ENCODE results near the gene TYW3. TPM values are rescaled to one million over a fixed set of nuclear protein-coding genes. Genes with fewer than 3 reads are reported as not detected.
"Not testable (repeated sequence)": the region's sequence is repeated elsewhere in the genome, so short reads cannot be mapped to it uniquely, and the experiment has no call there.

Gene TYW3
- total RNA-seq, 2 donors from 2014 or later: 14.8 to 18.9 TPM

DNA sequence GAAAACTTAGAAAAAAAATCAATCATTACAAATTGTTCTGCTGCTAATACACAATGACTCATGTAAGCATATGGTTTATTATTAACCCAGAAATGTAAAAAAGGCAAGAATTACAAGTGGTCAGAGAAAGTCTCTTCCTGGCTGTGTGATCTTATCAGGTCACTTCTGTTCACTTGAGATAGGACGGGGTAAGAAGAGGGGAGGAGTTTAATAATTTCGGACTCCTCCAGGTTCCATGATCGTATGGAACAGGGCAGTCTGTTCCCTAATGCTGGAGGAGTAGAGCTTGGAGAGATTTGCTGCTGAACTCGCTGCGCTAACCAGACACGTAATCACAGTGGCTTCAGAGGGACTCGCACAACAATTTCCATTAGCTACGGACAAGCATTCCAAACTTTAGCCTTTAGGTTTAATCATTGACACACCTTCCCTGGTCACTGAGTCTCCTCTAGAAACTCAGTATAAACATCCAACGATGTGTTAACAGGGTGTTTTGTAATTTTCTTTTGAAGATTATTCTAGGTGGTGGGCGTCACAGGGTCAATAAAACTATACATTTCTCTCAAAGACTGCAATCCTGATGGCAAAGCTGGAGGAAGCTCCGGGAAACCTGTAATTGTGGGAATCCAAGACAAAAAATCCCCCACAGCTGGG lies 1.4 kb upstream of the TYW3 start:
- H3K9me3 Mint-ChIP-seq: peaks cover 11% of the 10 kb centered on the region
- Histone ChIP-seq H3K27ac (ENCODE audit: low read depth, low read length) (no peak overlapping the region), H3K9me3 (ENCODE audit: control insufficient read depth, low read length) (peaks cover 4% of the 10 kb centered on the region), H3K4me1 (ENCODE audit: control insufficient read depth, insufficient read depth, low read length) (peaks cover 2% of the 10 kb centered on the region), H3K27me3 (ENCODE audit: control insufficient read depth, insufficient read depth, low read length, poor library complexity, severe bottlenecking) (no peaks in the 10 kb centered on the region), H3K36me3 (ENCODE audit: control insufficient read depth, insufficient read depth, low read length) (peaks cover 9% of the 10 kb centered on the region), H3K9ac (ENCODE audit: extremely low read depth, low read length, poor library complexity, severe bottlenecking) (no peak overlapping the region), H3K4me3 (ENCODE audit: low read length) (peak overlapping the region; percentile 35)
- H3K4me3 Mint-ChIP-seq: no peak overlapping the region
- H3K4me1 Mint-ChIP-seq: peaks cover 16% of the 10 kb centered on the region
- WGBS, 2 experiments (ENCODE audit: insufficient coverage in 1 of 2, insufficient read length in 1 of 2): 86 to 96% methylated on average over 4 to 11 of the region's 11 CpGs
- DNase-seq: no peak
- TF ChIP-seq, protein P1, sequence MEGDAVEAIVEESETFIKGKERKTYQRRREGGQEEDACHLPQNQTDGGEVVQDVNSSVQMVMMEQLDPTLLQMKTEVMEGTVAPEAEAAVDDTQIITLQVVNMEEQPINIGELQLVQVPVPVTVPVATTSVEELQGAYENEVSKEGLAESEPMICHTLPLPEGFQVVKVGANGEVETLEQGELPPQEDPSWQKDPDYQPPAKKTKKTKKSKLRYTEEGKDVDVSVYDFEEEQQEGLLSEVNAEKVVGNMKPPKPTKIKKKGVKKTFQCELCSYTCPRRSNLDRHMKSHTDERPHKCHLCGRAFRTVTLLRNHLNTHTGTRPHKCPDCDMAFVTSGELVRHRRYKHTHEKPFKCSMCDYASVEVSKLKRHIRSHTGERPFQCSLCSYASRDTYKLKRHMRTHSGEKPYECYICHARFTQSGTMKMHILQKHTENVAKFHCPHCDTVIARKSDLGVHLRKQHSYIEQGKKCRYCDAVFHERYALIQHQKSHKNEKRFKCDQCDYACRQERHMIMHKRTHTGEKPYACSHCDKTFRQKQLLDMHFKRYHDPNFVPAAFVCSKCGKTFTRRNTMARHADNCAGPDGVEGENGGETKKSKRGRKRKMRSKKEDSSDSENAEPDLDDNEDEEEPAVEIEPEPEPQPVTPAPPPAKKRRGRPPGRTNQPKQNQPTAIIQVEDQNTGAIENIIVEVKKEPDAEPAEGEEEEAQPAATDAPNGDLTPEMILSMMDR (conservative IDR thresholded peaks at IDR 0.05): no peak
- peaks cover 2% of the 10 kb centered on the region for H3K27me3 Mint-ChIP-seq (ENCODE audit: insufficient read depth)
- H3K27ac Mint-ChIP-seq: no peak overlapping the region
- H3K36me3 Mint-ChIP-seq (ENCODE audit: low read depth): peaks cover 10% of the 10 kb centered on the region

DNA sequence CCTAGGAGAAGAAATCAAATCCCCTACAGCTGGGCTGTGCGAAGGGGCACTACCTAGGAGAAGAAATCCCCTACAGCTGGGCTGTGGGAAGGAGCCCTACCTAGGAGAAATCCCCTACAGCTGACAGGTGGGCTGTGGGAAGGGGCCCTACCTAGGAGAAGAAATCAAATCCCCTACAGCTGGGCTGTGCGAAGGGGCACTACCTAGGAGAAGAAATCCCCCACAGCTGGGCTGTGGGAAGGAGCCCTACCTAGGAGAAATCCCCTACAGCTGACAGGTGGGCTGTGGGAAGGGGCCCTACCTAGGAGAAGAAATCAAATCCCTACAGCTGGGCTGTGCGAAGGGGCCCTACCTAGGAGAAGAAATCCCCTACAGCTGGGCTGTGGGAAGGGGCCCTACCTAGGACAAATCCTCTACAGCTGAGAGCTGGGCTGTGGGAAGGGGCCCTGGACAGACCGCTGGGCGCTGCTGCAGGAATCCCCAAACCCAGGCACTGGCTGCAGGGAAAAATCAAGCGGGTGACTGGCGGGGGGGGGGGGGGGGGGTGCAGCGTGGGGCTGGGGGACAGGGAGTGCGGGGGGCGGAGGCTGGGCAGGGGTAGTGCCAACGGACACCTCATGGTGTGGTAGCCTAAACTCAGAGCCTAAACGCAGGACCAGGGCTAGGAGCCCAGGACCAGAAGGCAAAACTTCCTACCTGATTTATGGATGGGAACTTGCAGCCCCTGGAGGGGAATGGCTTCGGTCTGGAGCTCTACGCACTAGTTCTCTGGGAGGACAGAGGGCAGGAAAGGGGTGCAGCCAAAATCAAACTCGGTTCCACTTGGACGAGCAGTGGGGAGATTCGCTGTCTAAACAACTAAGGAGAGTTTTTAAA lies 643 bp upstream of the TYW3 start:
- not testable (repeated sequence) for H3K9me3 Mint-ChIP-seq; H3K9me3 ChIP-seq (ENCODE audit: control insufficient read depth, low read length); H3K27me3 Mint-ChIP-seq (ENCODE audit: insufficient read depth); DNase-seq; H3K27me3 ChIP-seq (ENCODE audit: control insufficient read depth, insufficient read depth, low read length, poor library complexity, severe bottlenecking); H3K4me1 ChIP-seq (ENCODE audit: control insufficient read depth, insufficient read depth, low read length)
- H3K9ac ChIP-seq (ENCODE audit: extremely low read depth, low read length, poor library complexity, severe bottlenecking): peak overlapping the region; percentile 84
- peaks cover 14% of the 10 kb centered on the region for H3K36me3 ChIP-seq (ENCODE audit: control insufficient read depth, insufficient read depth, low read length)
- Mint-ChIP-seq H3K4me3 (peak overlapping the region; percentile 73), H3K27ac (peak overlapping the region; percentile 94), H3K4me1 (peaks cover 16% of the 10 kb centered on the region), H3K36me3 (ENCODE audit: low read depth) (peaks cover 11% of the 10 kb centered on the region)
- peak overlapping the region; percentile 94 for H3K4me3 ChIP-seq (ENCODE audit: low read length)
- peak overlapping the region; percentile 93 for H3K27ac ChIP-seq (ENCODE audit: low read depth, low read length)
- WGBS, 2 experiments (ENCODE audit: insufficient coverage in 1 of 2, insufficient read length in 1 of 2): 35 to 50% methylated on average over 4 to 15 of the region's 17 CpGs

DNA sequence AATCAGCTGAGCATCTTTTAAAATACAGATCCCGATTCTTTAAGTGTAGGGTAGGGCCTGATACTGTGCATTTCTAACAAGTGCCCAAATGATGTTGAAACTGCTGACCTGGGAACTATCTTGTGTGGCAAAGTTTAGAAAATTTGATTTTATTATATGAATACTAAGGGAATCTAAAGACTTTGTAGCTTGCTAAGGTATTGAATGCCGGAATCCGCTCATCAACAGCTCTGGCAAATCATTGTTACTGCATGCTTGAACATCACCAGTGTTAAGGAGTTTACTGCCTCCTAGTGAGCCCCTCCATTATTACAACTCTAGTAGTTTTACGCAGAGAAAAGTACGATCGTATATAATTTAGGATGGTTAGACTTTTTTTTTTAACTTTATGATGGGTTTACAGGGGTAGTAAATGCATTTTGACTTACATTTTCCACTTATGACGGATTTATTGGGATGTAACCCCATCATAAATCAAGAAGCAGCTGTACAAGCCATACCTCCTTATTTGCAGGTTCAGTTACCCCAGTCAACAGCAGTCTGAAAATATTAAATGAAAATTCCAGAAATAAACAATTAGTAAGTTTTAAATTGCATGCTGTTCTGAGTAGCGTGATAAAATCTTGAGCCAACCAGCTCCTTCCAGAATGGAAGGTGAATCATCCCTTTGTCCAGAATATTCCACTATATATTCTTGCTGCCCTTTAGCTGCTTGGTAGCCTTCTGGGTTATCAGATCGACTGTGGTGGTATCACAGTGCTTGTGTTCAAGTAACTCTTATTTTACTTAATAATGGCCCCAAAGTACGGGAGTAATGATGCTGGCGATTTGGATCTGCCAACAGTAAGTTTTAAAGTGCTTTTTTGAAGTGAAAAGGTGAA lies 892 bp downstream of the TYW3 start:
- Histone ChIP-seq H3K27me3 (ENCODE audit: control insufficient read depth, insufficient read depth, low read length, poor library complexity, severe bottlenecking) (no peaks in the 10 kb centered on the region), H3K9me3 (ENCODE audit: control insufficient read depth, low read length) (no peaks in the 10 kb centered on the region), H3K36me3 (ENCODE audit: control insufficient read depth, insufficient read depth, low read length) (peaks cover 15% of the 10 kb centered on the region), H3K4me1 (ENCODE audit: control insufficient read depth, insufficient read depth, low read length) (peaks cover 2% of the 10 kb centered on the region), H3K27ac (ENCODE audit: low read depth, low read length) (peak overlapping the region; percentile 93), H3K4me3 (ENCODE audit: low read length) (peak overlapping the region; percentile 94), H3K9ac (ENCODE audit: extremely low read depth, low read length, poor library complexity, severe bottlenecking) (peak overlapping the region; percentile 84)
- WGBS, 2 experiments (ENCODE audit: insufficient coverage in 1 of 2, insufficient read length in 1 of 2): 63 to 77% methylated on average over 4 to 11 of the region's 11 CpGs
- TF ChIP-seq, protein P1 (conservative IDR thresholded peaks at IDR 0.05): peak; percentile 81
- DNase-seq: no peak
- Mint-ChIP-seq H3K36me3 (ENCODE audit: low read depth) (peaks cover 21% of the 10 kb centered on the region), H3K9me3 (no peaks in the 10 kb centered on the region), H3K4me1 (peaks cover 16% of the 10 kb centered on the region), H3K4me3 (peak overlapping the region; percentile 73), H3K27me3 (ENCODE audit: insufficient read depth) (peaks cover 2% of the 10 kb centered on the region), H3K27ac (peak overlapping the region; percentile 94)

Data from endodermal cell (in vitro differentiated cells).